PC-3 (cell line): Measurements from ENCODE around the gene CROCC. TPM values are rescaled to one million over a fixed set of nuclear protein-coding genes. Genes with fewer than 3 reads are reported as not detected.

ENCODE experiments used
- ATAC-seq: fragments of 200-7000 bp; cut with Tn5 transposase; 2 replicates; pipeline ENCODE4 v1.9.1; 2020; ENCODE audit warnings: mild to moderate bottlenecking, moderate library complexity
- BruUV-seq: library from RNA; stranded (reverse); fragments of 400-500 nt; replicated peaks from 2 replicates; lab custom pipeline; 2021; lab: Mats Ljungman, UMichigan
- CTCF ChIA-PET: fragments of 300-600 bp; sonication (Branson Sonifier 250); formaldehyde crosslinking; loops from one replicate; lab custom pipeline; 2022; ENCODE audit warnings: antibody characterized with exemption; lab: Charles Lee
- POLR2A ChIA-PET: fragments of 300-600 bp; sonication (Branson Sonifier 250); formaldehyde crosslinking; loops from one replicate; lab custom pipeline; 2022; ENCODE audit warnings: antibody characterized with exemption; ENCODE audit not compliant: unreplicated experiment; lab: Charles Lee
- DNase-seq: peaks from one replicate; pipeline ENCODE4 v3.0.0-alpha.2; 2015
- H2AFZ ChIP-seq: fragments of 300-600 bp; sonication (generic); 2 replicates; pipeline ENCODE4 v1.6.0; 2016; ENCODE audit warnings: antibody characterized with exemption, low read length
- H3F3A ChIP-seq: fragments of 300-600 bp; sonication (generic); one replicate; pipeline ENCODE4 v1.6.0; 2017; ENCODE audit warnings: antibody characterized with exemption, low read length, control low read depth, mild to moderate bottlenecking; ENCODE audit not compliant: unreplicated experiment
- H3K27ac ChIP-seq: fragments of 300-600 bp; sonication (generic); 2 replicates; pipeline ENCODE4 v1.5.1; 2016; ENCODE audit warnings: mild to moderate bottlenecking, low read length
- H3K27me3 ChIP-seq: fragments of 300-600 bp; sonication (generic); 2 replicates; pipeline ENCODE4 v1.6.1; 2016; ENCODE audit warnings: low read length, mixed read lengths
- H3K36me3 ChIP-seq: fragments of 300-600 bp; sonication (generic); 2 replicates; pipeline ENCODE4 v1.6.1; 2016; ENCODE audit warnings: low read depth, mixed run types, low read length, mixed read lengths
- H3K4me1 ChIP-seq: fragments of 300-600 bp; sonication (generic); 2 replicates; pipeline ENCODE4 v1.5.1; 2016; ENCODE audit warnings: low read length; ENCODE audit not compliant: insufficient read depth
- H3K4me2 ChIP-seq: fragments of 300-600 bp; sonication (generic); 2 replicates; pipeline ENCODE4 v1.6.0; 2016; ENCODE audit warnings: low read length
- H3K4me3 ChIP-seq: fragments of 300-600 bp; sonication (generic); 2 replicates; pipeline ENCODE4 v1.5.1; 2016; ENCODE audit warnings: mild to moderate bottlenecking, low read length, mixed read lengths
- H3K79me2 ChIP-seq: fragments of 300-600 bp; sonication (generic); 2 replicates; pipeline ENCODE4 v1.6.1; 2017; ENCODE audit warnings: low read length, mixed read lengths
- H3K9ac ChIP-seq: fragments of 300-600 bp; sonication (generic); 2 replicates; pipeline ENCODE4 v1.6.0; 2016; ENCODE audit warnings: mild to moderate bottlenecking, low read length
- H3K9me2 ChIP-seq: fragments of 300-600 bp; sonication (generic); replicated peaks from 2 replicates; pipeline ENCODE4 v1.6.1; 2016; ENCODE audit warnings: mixed run types, low read length, mixed read lengths
- H3K9me3 ChIP-seq: fragments of 300-600 bp; sonication (generic); 2 replicates; pipeline ENCODE4 v1.6.1; 2016; ENCODE audit warnings: low read length, mixed read lengths
- H4K20me1 ChIP-seq: fragments of 300-600 bp; sonication (generic); 2 replicates; pipeline ENCODE4 v1.6.1; 2016; ENCODE audit warnings: low read length, mixed read lengths
- CTCF ChIP-seq: fragments of 300-600 bp; sonication (generic); conservative IDR thresholded peaks from 2 replicates; pipeline ENCODE4 v1.5.1; 2017; ENCODE audit warnings: antibody characterized with exemption, low read depth, mild to moderate bottlenecking, low read length
- EZH2 ChIP-seq: fragments of 300-600 bp; sonication (generic); IDR thresholded peaks from one replicate; pipeline ENCODE4 v1.6.1; 2017; ENCODE audit warnings: antibody characterized with exemption, mild to moderate bottlenecking, low read length; ENCODE audit not compliant: unreplicated experiment
- EZH2phosphoT487 ChIP-seq: fragments of 300-600 bp; sonication (generic); IDR thresholded peaks from 2 replicates; pipeline ENCODE4 v1.6.1; 2018; ENCODE audit warnings: mild to moderate bottlenecking, antibody characterized with exemption, low read length, borderline replicate concordance
- intact Hi-C: fragments of 100-400 bp; cut with micrococcal nuclease; formaldehyde crosslinking; loops from 2 replicates; pipeline ENCODE4 v1.9.0; 2023
- total RNA-seq: library from RNA; depleted of rRNA; stranded (reverse); fragments of >200 nt; gene quantifications from 2 replicates; pipeline ENCODE4 v1.2.3, GENCODE V29; 2014

The CROCC gene
- total RNA-seq, 1 experiment from 2014 or later = 24.6 TPM

GRCh38 chr1:17007121-17007520, 85.4 kb downstream of the CROCC start:
- H3K27me3 ChIP-seq = no peaks in the 10 kb centered on the region
- BruUV-seq = no TSS peak
- H3K4me2 ChIP-seq = no peak overlapping the region
- no peak overlapping the region for H3K4me3 ChIP-seq
- H3K9me2 ChIP-seq = no peaks in the 10 kb centered on the region
- peaks cover 12% of the 10 kb centered on the region; the same call in 1 of the 2 replicates for H3K79me2 ChIP-seq
- H4K20me1 ChIP-seq = peaks cover 6% of the 10 kb centered on the region
- CTCF ChIA-PET = no interaction called here
- POLR2A ChIA-PET = no interaction called here
- intact Hi-C loops = no loop called here
- no peaks in the 10 kb centered on the region for H3K9me3 ChIP-seq
- H3K27ac ChIP-seq = no peak overlapping the region
- TF ChIP-seq EZH2 (no peak), EZH2phosphoT487 (no peak), CTCF (no peak)
- DNase-seq (no peak), ATAC-seq (no peak)
- H3K9ac ChIP-seq = no peak overlapping the region
- H3F3A ChIP-seq = no peaks in the 10 kb centered on the region
- H2AFZ ChIP-seq = no peak overlapping the region
- peaks cover 8% of the 10 kb centered on the region; the same call in 1 of the 2 replicates for H3K36me3 ChIP-seq
- H3K4me1 ChIP-seq = peaks cover 30% of the 10 kb centered on the region

- intact Hi-C loops = no loop called here
- ChIA-PET POLR2A (no interaction called here), CTCF (interaction anchor here (0.6 kb wide), 1 partner anchor 78 kb away, joined by 4 read pairs; no protein-coding TSS in a partner anchor)
- BruUV-seq = no TSS peak
- Histone ChIP-seq H3K4me3 (no peak overlapping the region), H3K4me2 (no peak overlapping the region), H3K9me2 (no peaks in the 10 kb centered on the region), H3K4me1 (peaks cover 24% of the 10 kb centered on the region), H3K79me2 (peaks cover 12% of the 10 kb centered on the region; the same call in 1 of the 2 replicates), H3K9me3 (no peaks in the 10 kb centered on the region), H4K20me1 (peaks cover 6% of the 10 kb centered on the region), H3K9ac (no peak overlapping the region), H3F3A (no peaks in the 10 kb centered on the region), H3K27ac (no peak overlapping the region), H3K27me3 (no peaks in the 10 kb centered on the region), H2AFZ (no peak overlapping the region), H3K36me3 (no peaks in the 10 kb centered on the region; the same call in 1 of the 2 replicates)
- TF ChIP-seq CTCF (no peak), EZH2phosphoT487 (no peak), EZH2 (no peak)
- DNase-seq (no peak), ATAC-seq (no peak)
Measured at GRCh38 chr1:17008208-17008855, 86.6 kb downstream of the CROCC start.

GRCh38 chr1:17009706-17010105, 88.0 kb downstream of the CROCC start:
- Histone ChIP-seq H3K4me3 (no peak overlapping the region), H3K36me3 (no peaks in the 10 kb centered on the region), H3K9me2 (no peaks in the 10 kb centered on the region), H3F3A (no peaks in the 10 kb centered on the region), H3K79me2 (peaks cover 12% of the 10 kb centered on the region; the same call in 1 of the 2 replicates), H2AFZ (no peak overlapping the region), H3K4me1 (peaks cover 13% of the 10 kb centered on the region), H3K27ac (no peak overlapping the region), H3K4me2 (no peak overlapping the region), H3K9me3 (no peaks in the 10 kb centered on the region), H3K9ac (no peak overlapping the region), H4K20me1 (no peaks in the 10 kb centered on the region), H3K27me3 (no peaks in the 10 kb centered on the region)
- ATAC-seq = no peak
- ChIA-PET CTCF (interaction anchor here (0.6 kb wide), 1 partner anchor 49 kb away, joined by 3 read pairs; no protein-coding TSS in a partner anchor), POLR2A (no interaction called here)
- no peak for TF ChIP-seq CTCF
- no peak for TF ChIP-seq EZH2
- TF ChIP-seq EZH2phosphoT487 = no peak
- peak; percentile 22 for DNase-seq
- intact Hi-C loops = no loop called here
- BruUV-seq = no TSS peak
